ENCODE results near the gene PUS1. TPM values are rescaled to one million over a fixed set of nuclear protein-coding genes. Genes with fewer than 3 reads are reported as not detected.
A peak's percentile ranks its signal among the peaks of the same experiment; 100 is the strongest.

Gene PUS1
- total RNA-seq, 3 donors from 2014 or later: 21.0 to 28.3 (median 22.9) TPM

DNA sequence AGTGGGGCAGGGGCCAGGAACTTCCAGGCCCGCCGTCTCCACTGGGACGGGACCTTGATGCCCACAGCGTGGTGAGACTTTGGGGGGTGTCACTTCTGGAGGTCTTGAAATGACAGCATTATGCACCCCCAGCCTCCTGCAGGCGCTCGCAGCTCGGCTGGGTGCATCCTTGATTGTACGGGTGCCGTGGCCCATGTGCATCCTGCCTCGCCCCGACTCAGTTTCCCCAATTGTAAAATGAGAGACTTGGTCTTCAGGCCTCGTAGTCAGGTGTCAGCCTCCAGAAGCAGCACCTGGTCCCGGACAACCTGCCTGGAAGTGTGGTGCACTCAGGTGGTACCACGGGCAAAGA lies 8.9 kb upstream of the PUS1 start:
- ATAC-seq: no peak

DNA sequence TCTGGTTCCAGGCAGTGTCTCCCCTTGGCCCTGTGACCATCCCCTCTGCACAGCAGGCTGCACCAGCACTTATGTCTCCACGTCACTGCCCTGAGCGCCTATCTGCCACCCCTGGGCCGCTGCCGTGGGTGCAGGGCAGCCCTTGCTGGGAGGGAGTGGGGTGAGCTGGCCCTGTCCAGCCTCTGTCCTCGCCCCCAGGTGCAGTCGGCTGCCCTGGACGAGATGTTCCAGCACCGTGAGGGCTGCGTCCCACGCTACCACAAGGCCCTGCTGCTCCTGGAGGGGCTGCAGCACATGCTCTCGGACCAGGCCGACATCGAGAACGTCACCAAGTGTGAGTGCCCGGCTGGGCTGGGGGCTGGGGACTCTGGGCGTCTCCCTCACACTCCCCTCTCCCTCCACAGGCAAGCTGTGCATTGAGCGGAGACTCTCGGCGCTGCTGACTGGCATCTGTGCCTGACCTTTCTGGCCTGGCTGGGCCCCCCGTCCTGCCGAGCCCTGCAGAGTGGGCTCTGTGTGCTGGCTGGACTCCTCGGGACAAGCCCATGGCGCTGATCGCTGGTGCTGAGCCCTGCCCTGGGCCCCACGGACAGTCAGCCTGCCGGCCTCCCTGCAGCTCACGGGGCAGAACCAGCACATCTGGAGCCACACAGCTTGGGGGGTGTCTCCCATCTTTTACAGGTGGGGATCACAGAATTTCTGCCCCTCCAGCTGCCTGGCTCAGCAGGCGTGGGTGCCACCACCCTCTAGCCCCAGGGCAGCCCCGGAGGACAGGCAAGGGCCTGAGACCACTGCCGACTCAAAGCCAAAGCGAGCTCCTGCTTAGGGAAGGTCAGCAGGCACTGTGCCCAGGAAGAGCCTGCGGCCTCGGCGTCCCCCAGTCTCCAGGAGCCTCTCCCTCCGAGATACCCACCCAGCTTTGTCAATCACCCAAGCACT lies 7.9 kb upstream of the PUS1 start:
- H3K36me3 ChIP-seq (ENCODE audit: low read depth): no peaks in the 10 kb centered on the region
- no peaks in the 10 kb centered on the region for H3K9me3 ChIP-seq
- H3K4me1 ChIP-seq (ENCODE audit: low read depth): no peaks in the 10 kb centered on the region
- no peak for DNase-seq
- intact Hi-C loops (cut with DNase I, micrococcal nuclease): no loop called here
- no peak for ATAC-seq
- no peak overlapping the region for H3K4me3 ChIP-seq
- TF ChIP-seq, protein P1, sequence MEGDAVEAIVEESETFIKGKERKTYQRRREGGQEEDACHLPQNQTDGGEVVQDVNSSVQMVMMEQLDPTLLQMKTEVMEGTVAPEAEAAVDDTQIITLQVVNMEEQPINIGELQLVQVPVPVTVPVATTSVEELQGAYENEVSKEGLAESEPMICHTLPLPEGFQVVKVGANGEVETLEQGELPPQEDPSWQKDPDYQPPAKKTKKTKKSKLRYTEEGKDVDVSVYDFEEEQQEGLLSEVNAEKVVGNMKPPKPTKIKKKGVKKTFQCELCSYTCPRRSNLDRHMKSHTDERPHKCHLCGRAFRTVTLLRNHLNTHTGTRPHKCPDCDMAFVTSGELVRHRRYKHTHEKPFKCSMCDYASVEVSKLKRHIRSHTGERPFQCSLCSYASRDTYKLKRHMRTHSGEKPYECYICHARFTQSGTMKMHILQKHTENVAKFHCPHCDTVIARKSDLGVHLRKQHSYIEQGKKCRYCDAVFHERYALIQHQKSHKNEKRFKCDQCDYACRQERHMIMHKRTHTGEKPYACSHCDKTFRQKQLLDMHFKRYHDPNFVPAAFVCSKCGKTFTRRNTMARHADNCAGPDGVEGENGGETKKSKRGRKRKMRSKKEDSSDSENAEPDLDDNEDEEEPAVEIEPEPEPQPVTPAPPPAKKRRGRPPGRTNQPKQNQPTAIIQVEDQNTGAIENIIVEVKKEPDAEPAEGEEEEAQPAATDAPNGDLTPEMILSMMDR (IDR thresholded peaks at IDR 0.05): no peak

More for the DNA sequence above, 8.9 kb upstream of the PUS1 start:
- Histone ChIP-seq H3K4me1 (ENCODE audit: low read depth) (no peaks in the 10 kb centered on the region), H3K36me3 (ENCODE audit: low read depth) (no peaks in the 10 kb centered on the region), H3K9me3 (no peaks in the 10 kb centered on the region), H3K4me3 (no peak overlapping the region)
- TF ChIP-seq, protein P1 (IDR thresholded peaks at IDR 0.05): no peak
- intact Hi-C loops (cut with DNase I, micrococcal nuclease): no loop called here
- DNase-seq: no peak

DNA sequence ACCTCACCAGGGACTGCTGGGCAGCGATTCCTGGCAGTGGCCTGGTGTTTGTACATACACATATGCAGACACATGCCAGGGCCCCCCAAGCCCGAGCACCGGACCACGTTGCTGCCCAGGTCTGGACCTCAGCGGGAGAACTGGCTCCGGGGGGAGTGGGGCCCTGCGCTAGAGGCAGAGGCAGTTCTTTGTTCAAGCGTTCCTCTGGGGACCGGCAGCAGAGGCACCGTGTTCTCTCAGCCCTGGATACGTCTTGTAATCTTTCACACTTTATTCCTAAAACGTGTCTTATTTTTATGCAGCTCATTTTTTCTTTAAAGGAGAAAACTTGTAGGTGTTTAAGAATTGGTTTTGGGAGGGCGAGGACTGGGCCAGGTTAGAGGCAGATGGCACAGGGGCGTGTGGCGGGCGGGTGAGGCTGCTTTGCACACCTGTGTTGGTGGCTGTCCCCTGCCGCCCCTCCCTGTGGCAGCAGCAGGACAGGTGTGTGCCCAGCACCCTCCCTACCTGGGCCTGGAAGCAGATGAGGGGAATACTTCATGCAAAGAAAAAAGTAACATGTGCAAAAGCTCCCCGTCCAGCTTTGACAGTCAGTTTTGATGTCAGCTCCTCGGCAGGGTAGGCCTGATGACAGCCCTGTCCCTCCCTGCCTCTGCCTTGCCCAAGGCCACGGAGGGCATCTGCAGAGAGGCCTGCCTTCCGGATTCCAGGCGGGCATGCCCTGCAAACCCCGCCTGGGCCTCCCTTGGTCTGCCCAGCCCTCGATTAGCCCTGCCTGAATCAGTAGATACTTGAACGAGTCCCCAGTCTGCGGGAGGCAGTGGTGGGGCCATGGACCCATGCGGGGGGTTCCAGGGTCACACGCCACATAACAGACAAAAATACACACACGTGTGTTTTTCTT lies 7.0 kb upstream of the PUS1 start:
- ATAC-seq: peak; percentile 25
- Histone ChIP-seq H3K36me3 (ENCODE audit: low read depth) (no peaks in the 10 kb centered on the region), H3K9me3 (no peaks in the 10 kb centered on the region), H3K4me1 (ENCODE audit: low read depth) (no peaks in the 10 kb centered on the region), H3K4me3 (no peak overlapping the region)
- no peak for DNase-seq
- intact Hi-C loops (cut with DNase I, micrococcal nuclease): no loop called here
- TF ChIP-seq, protein P1 (IDR thresholded peaks at IDR 0.05): no peak

DNA sequence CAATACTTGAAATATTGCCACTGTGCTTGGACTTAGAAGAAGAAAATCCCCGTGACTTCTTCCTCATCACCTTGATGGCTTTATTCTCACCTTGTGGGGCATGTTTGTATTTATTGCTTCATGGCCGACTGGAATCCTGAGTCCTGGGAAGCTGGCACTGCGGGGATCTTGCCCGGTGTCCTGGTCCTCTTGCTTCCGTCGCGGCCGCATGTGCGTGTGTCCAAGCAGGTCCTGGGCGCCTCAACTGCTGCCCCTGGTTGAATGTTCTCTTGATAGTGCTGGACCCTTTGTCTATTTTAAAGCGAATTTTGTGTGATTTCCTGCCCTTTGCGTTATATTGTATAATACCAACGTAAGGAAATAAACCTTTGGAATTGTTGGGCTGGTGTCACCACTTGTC lies 6.3 kb upstream of the PUS1 start:
- intact Hi-C loops (cut with DNase I, micrococcal nuclease): no loop called here
- H3K36me3 ChIP-seq (ENCODE audit: low read depth): no peaks in the 10 kb centered on the region
- no peak overlapping the region for H3K4me3 ChIP-seq
- H3K4me1 ChIP-seq (ENCODE audit: low read depth): no peaks in the 10 kb centered on the region
- TF ChIP-seq, protein P1 (IDR thresholded peaks at IDR 0.05): no peak
- DNase-seq (no peak), ATAC-seq (no peak)
- no peaks in the 10 kb centered on the region for H3K9me3 ChIP-seq

DNA sequence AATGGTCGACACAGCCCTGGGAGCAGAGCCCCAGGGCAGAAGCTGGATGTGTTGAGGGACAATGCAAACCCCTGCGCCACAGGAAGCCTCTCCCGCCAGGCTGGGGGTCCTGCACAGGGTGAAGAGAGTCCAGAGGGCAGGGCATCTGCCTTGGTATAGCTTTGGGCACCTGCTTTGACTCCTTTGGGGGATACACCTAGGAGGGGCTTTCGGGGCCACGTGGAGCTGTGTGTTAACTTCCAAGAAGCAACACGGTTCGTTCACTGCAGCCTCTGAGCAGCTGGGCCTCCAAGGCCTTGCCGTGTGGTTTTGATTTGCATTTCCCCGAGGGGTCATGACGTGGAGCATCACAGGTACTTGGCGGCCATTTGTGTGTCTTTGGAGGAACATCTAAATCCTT lies 5.8 kb upstream of the PUS1 start:
- peak; percentile 35 for ATAC-seq
- TF ChIP-seq, protein P1 (IDR thresholded peaks at IDR 0.05): no peak
- H3K4me3 ChIP-seq: no peak overlapping the region
- no peaks in the 10 kb centered on the region for H3K9me3 ChIP-seq
- DNase-seq: peak in 1 of 3 donors; percentile 27
- H3K4me1 ChIP-seq (ENCODE audit: low read depth): no peaks in the 10 kb centered on the region
- H3K36me3 ChIP-seq (ENCODE audit: low read depth): no peaks in the 10 kb centered on the region
- intact Hi-C loops (cut with DNase I, micrococcal nuclease): no loop called here

All from mucosa of descending colon (tissue), 3 donors.